HG02973 (cell line): Measurements from ENCODE around the gene PRSS2.
"Not testable (repeated sequence)": the region's sequence is repeated elsewhere in the genome, so short reads cannot be mapped to it uniquely, and the experiment has no call there.

Experiments used
- ATAC-seq: cut with Tn5 transposase; IDR thresholded peaks from one replicate; pipeline ENCODE4 v1.9.1; 2021; ENCODE audit warnings: moderate library complexity; ENCODE audit not compliant: unreplicated experiment

Gene PRSS2

GRCh38 chr7:142758312-142758711 is 12.5 kb upstream of the PRSS2 start:
- not testable (repeated sequence) for ATAC-seq

- no peak for ATAC-seq
These were observed 11.3 kb upstream of the PRSS2 start for GRCh38 chr7:142759433-142759832.

GRCh38 chr7:142760071-142760642 is 10.6 kb upstream of the PRSS2 start:
- no peak for ATAC-seq

GRCh38 chr7:142761606-142762005 is 9.2 kb upstream of the PRSS2 start:
- not testable (repeated sequence) for ATAC-seq

GRCh38 chr7:142762104-142762503 is 8.7 kb upstream of the PRSS2 start:
- no peak for ATAC-seq

GRCh38 chr7:142767451-142767850 is 3.3 kb upstream of the PRSS2 start:
- no peak for ATAC-seq

GRCh38 chr7:142767861-142768260 is 2.9 kb upstream of the PRSS2 start:
- ATAC-seq = no peak

GRCh38 chr7:142768885-142769284 is 1.9 kb upstream of the PRSS2 start:
- not testable (repeated sequence) for ATAC-seq

GRCh38 chr7:142771353-142771723 is 568 bp downstream of the PRSS2 start:
- peak; percentile 87 for ATAC-seq

GRCh38 chr7:142772051-142772450 is 1.3 kb downstream of the PRSS2 start:
- ATAC-seq = no peak

GRCh38 chr7:142772673-142773072 is 1.9 kb downstream of the PRSS2 start:
- ATAC-seq = no peak

GRCh38 chr7:142773230-142773629 is 2.5 kb downstream of the PRSS2 start:
- no peak for ATAC-seq

- ATAC-seq = no peak
These were observed 3.4 kb downstream of the PRSS2 start for GRCh38 chr7:142773937-142774744.

GRCh38 chr7:142774826-142775225 is 4.1 kb downstream of the PRSS2 start:
- no peak for ATAC-seq

- not testable (repeated sequence) for ATAC-seq
These were observed 4.8 kb downstream of the PRSS2 start for GRCh38 chr7:142775351-142776115.

GRCh38 chr7:142776206-142776844 is 5.6 kb downstream of the PRSS2 start:
- no peak for ATAC-seq

GRCh38 chr7:142776845-142777225 is 6.1 kb downstream of the PRSS2 start:
- not testable (repeated sequence) for ATAC-seq

- no peak for ATAC-seq
These were observed 6.5 kb downstream of the PRSS2 start for GRCh38 chr7:142777318-142777717.

GRCh38 chr7:142782922-142783900 is 12.4 kb downstream of the PRSS2 start:
- ATAC-seq = peak; percentile 90

- no peak for ATAC-seq
These were observed 13.3 kb downstream of the PRSS2 start for GRCh38 chr7:142784096-142784495.
